Measurements from ENCODE around the gene ZNF592.

ZNF592 gene

GRCh38 chr15:84764585-84764984 is 16.2 kb downstream of the ZNF592 start:
- Histone ChIP-seq H3K27ac (peak overlapping the region; percentile 66), H3K36me3 (peaks cover 34% of the 10 kb centered on the region), H3K9me3 (no peaks in the 10 kb centered on the region), H3K27me3 (no peaks in the 10 kb centered on the region), H3K4me1 (ENCODE audit: control insufficient read depth in 1 of 2, insufficient read depth in 1 of 2, low read depth in 1 of 2, low read length in 1 of 2) (peaks cover 33 to 51% of the 10 kb centered on the region in 2 experiments), H3K4me3 (ENCODE audit: low read depth in 1 of 2, low read length in 1 of 2) (no peak overlapping the region)
- TF ChIP-seq CTCF (IDR thresholded peaks at IDR 0.05): no peak

- TF ChIP-seq CTCF (IDR thresholded peaks at IDR 0.05): no peak
- H3K4me3 ChIP-seq (ENCODE audit: low read depth in 1 of 2, low read length in 1 of 2): no peak overlapping the region
- H3K27ac ChIP-seq: peak overlapping the region; percentile 55
- H3K36me3 ChIP-seq: peaks cover 38% of the 10 kb centered on the region
- peaks cover 33 to 49% of the 10 kb centered on the region in 2 experiments for H3K4me1 ChIP-seq (ENCODE audit: control insufficient read depth in 1 of 2, insufficient read depth in 1 of 2, low read depth in 1 of 2, low read length in 1 of 2)
- H3K9me3 ChIP-seq: no peaks in the 10 kb centered on the region
- H3K27me3 ChIP-seq: no peaks in the 10 kb centered on the region
These were observed 16.6 kb downstream of the ZNF592 start for GRCh38 chr15:84764989-84765388.

GRCh38 chr15:84765675-84766074 is 17.3 kb downstream of the ZNF592 start:
- Histone ChIP-seq H3K36me3 (peaks cover 41% of the 10 kb centered on the region), H3K9me3 (no peaks in the 10 kb centered on the region)

GRCh38 chr15:84766461-84767035 is 18.2 kb downstream of the ZNF592 start:
- Histone ChIP-seq H3K27ac (peak overlapping the region; percentile 17), H3K27me3 (no peaks in the 10 kb centered on the region), H3K4me3 (ENCODE audit: low read depth in 1 of 2, low read length in 1 of 2) (no peak overlapping the region), H3K36me3 (peaks cover 41% of the 10 kb centered on the region), H3K9me3 (no peaks in the 10 kb centered on the region), H3K4me1 (ENCODE audit: control insufficient read depth in 1 of 2, insufficient read depth in 1 of 2, low read depth in 1 of 2, low read length in 1 of 2) (peaks cover 25 to 43% of the 10 kb centered on the region in 2 experiments)
- TF ChIP-seq CTCF (IDR thresholded peaks at IDR 0.05): no peak

More at GRCh38 chr15:84765675-84766074, 17.3 kb downstream of the ZNF592 start:
- Histone ChIP-seq H3K27ac (no peak overlapping the region), H3K27me3 (no peaks in the 10 kb centered on the region), H3K4me1 (ENCODE audit: control insufficient read depth in 1 of 2, insufficient read depth in 1 of 2, low read depth in 1 of 2, low read length in 1 of 2) (peaks cover 29 to 43% of the 10 kb centered on the region in 2 experiments), H3K4me3 (ENCODE audit: low read depth in 1 of 2, low read length in 1 of 2) (no peak overlapping the region)
- no peak for TF ChIP-seq CTCF (IDR thresholded peaks at IDR 0.05)

GRCh38 chr15:84772031-84772430 is 23.6 kb downstream of the ZNF592 start:
- peaks cover 27 to 44% of the 10 kb centered on the region in 2 experiments for H3K4me1 ChIP-seq (ENCODE audit: control insufficient read depth in 1 of 2, insufficient read depth in 1 of 2, low read depth in 1 of 2, low read length in 1 of 2)
- no peaks in the 10 kb centered on the region for H3K9me3 ChIP-seq
- H3K27ac ChIP-seq: peak overlapping the region; percentile 64
- H3K4me3 ChIP-seq (ENCODE audit: low read depth in 1 of 2, low read length in 1 of 2): no peak overlapping the region
- no peaks in the 10 kb centered on the region for H3K27me3 ChIP-seq
- TF ChIP-seq CTCF (IDR thresholded peaks at IDR 0.05): no peak
- peaks cover 30% of the 10 kb centered on the region for H3K36me3 ChIP-seq
